ENCODE data around the gene BEX3.

DNA sequence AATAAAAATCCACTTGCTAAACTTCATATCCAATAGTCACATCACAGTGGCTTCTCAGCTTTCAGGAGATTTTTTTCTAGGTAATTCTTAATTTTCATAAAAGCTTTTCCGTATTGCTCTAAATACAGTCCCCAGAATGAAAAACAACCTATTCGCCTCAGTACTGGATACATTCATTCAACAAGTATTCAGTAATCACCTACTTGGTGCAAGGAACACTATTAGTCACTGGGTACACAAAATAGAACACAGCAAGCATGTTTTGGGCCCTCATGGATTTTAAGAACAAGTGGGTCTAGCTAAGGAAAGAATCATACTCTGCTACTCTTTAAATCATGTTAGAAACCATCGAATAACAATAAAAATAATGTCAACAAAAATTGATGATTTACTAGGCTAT lies 2.8 kb upstream of the BEX3 start:
- TF ChIP-seq POLR2A (IDR thresholded peaks at IDR 0.05) = no peak
- TF ChIP-seq, protein P1, sequence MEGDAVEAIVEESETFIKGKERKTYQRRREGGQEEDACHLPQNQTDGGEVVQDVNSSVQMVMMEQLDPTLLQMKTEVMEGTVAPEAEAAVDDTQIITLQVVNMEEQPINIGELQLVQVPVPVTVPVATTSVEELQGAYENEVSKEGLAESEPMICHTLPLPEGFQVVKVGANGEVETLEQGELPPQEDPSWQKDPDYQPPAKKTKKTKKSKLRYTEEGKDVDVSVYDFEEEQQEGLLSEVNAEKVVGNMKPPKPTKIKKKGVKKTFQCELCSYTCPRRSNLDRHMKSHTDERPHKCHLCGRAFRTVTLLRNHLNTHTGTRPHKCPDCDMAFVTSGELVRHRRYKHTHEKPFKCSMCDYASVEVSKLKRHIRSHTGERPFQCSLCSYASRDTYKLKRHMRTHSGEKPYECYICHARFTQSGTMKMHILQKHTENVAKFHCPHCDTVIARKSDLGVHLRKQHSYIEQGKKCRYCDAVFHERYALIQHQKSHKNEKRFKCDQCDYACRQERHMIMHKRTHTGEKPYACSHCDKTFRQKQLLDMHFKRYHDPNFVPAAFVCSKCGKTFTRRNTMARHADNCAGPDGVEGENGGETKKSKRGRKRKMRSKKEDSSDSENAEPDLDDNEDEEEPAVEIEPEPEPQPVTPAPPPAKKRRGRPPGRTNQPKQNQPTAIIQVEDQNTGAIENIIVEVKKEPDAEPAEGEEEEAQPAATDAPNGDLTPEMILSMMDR (IDR thresholded peaks at IDR 0.05) = no peak
